ENCODE measurements around the gene DYNC1I1.

DYNC1I1 gene

DNA sequence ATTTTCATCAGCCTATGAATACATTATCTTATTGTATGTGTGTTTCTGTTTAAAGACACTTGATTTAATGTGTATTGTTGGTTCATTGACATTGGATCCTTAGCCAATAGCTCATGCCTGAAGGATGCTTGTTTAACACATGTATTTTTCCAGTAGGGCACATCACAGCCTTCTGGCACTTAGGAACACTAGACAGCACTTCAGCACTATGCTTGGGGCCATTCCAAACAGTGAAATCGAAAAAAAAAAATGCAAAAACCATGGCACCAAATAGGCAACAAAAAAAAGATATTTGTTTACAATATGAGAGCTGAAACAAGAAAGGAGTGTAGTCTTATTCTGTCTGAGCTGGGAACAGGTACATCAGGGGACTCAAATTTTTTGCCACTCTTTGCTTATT is 286.7 kb downstream of the DYNC1I1 start:
- TF ChIP-seq, protein P1, sequence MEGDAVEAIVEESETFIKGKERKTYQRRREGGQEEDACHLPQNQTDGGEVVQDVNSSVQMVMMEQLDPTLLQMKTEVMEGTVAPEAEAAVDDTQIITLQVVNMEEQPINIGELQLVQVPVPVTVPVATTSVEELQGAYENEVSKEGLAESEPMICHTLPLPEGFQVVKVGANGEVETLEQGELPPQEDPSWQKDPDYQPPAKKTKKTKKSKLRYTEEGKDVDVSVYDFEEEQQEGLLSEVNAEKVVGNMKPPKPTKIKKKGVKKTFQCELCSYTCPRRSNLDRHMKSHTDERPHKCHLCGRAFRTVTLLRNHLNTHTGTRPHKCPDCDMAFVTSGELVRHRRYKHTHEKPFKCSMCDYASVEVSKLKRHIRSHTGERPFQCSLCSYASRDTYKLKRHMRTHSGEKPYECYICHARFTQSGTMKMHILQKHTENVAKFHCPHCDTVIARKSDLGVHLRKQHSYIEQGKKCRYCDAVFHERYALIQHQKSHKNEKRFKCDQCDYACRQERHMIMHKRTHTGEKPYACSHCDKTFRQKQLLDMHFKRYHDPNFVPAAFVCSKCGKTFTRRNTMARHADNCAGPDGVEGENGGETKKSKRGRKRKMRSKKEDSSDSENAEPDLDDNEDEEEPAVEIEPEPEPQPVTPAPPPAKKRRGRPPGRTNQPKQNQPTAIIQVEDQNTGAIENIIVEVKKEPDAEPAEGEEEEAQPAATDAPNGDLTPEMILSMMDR (IDR thresholded peaks at IDR 0.05; ENCODE audit: low read depth, low read length, missing control alignments), result no peak
- Histone ChIP-seq H3K27me3 (replicated peaks) (peaks cover 3% of the 10 kb centered on the region), H3K27ac (no peak overlapping the region), H3K4me3 (ENCODE audit: low read depth, low read length) (no peak overlapping the region), H3K36me3 (replicated peaks) (no peaks in the 10 kb centered on the region)
- no peak for DNase-seq
- in situ Hi-C loops (cut with HindIII; ENCODE audit: low pct_ligation_motif_present, low sequenced_read_pairs), result no loop called here

DNA sequence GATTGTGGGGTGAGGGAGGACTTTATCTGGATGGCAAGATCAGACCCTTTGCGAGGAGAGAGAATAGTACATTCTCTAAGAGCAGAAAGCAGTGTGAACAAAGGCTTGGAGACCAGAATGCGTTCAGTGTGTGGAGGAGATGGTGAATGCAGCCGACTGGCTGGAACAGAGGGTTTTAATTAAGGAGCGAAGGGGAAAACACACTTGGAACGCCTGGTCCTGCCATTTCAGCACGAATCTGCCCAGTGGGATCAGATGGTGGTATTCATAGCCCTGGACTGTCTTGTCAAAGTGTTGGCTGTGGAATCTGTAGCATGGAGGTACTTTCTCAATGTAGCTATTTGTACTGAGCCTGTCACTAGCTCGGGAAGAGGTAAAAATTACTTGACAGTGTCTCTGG is 288.7 kb downstream of the DYNC1I1 start:
- no peak for DNase-seq
- Histone ChIP-seq H3K27ac (no peak overlapping the region), H3K4me3 (ENCODE audit: low read depth, low read length) (no peak overlapping the region), H3K27me3 (replicated peaks) (peaks cover 3% of the 10 kb centered on the region), H3K36me3 (replicated peaks) (no peaks in the 10 kb centered on the region)
- TF ChIP-seq, protein P1 (IDR thresholded peaks at IDR 0.05; ENCODE audit: low read depth, low read length, missing control alignments), result no peak
- in situ Hi-C loops (cut with HindIII; ENCODE audit: low pct_ligation_motif_present, low sequenced_read_pairs), result no loop called here

DNA sequence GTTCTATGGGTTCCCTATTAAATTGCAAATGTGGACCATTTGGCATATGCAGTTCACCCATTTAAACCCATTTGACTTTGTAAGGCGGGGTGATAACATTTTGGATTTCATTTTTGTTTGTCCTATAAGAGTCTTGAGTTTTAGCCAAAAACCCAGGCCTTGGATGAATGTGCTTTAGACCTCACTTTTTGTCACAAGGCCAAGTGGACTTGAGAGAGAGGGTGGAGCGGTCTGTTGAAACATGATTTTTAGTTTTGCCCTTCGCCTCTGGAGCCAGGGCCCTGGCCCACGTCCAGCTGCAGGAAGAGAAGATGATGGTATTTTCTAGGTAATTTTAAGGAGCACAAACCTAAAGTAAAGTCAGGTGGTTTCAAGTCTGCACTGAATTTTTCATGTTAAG is 289.5 kb downstream of the DYNC1I1 start:
- Histone ChIP-seq H3K27ac (no peak overlapping the region), H3K36me3 (replicated peaks) (no peaks in the 10 kb centered on the region), H3K27me3 (replicated peaks) (peaks cover 3% of the 10 kb centered on the region), H3K4me3 (ENCODE audit: low read depth, low read length) (no peak overlapping the region)
- TF ChIP-seq, protein P1 (IDR thresholded peaks at IDR 0.05; ENCODE audit: low read depth, low read length, missing control alignments), result no peak
- DNase-seq, result no peak
- in situ Hi-C loops (cut with HindIII; ENCODE audit: low pct_ligation_motif_present, low sequenced_read_pairs), result no loop called here

DNA sequence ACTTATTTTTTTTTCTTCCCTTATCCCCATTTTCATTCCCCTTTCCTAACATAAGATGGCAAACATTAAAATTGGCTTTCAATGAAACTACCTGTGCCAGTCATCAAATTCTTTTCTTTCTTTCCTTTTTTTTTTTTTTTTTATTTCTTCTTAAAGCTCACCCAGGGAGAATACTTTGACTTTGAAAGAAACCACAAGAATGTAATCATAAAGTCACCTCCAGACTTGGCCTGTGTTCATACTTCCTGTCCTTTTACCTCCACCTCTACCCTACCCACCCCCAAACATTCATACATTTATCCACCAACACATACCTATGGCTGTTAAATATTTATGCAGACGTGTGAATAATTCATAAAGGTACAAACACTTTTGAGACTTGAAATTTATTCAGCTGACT is 295.0 kb downstream of the DYNC1I1 start:
- DNase-seq, result no peak
- H3K36me3 ChIP-seq (replicated peaks), result no peaks in the 10 kb centered on the region
- no peaks in the 10 kb centered on the region for H3K27me3 ChIP-seq (replicated peaks)
- H3K27ac ChIP-seq, result no peak overlapping the region
- in situ Hi-C loops (cut with HindIII; ENCODE audit: low pct_ligation_motif_present, low sequenced_read_pairs), result no loop called here
- no peak overlapping the region for H3K4me3 ChIP-seq (ENCODE audit: low read depth, low read length)
- TF ChIP-seq, protein P1 (IDR thresholded peaks at IDR 0.05; ENCODE audit: low read depth, low read length, missing control alignments), result no peak

DNA sequence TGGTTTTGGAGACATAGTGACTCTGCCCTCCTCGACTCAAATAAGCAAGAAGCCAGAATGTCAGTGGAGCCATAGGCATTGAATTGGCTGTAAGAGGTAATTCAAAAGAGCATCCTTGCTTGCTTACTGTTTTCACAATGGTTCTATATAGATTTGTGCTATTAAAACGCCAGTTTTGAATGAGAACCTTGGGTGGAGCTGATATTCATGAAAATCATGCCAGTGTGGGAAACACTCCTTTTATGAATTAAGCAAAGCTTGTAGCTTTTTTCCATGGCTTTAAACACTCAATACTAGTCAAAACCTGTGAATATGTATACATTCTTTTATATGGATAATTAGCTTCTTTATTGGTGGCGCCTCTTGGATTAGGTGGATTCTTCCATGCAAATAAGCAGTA is 297.0 kb downstream of the DYNC1I1 start:
- no peak for DNase-seq
- TF ChIP-seq, protein P1 (IDR thresholded peaks at IDR 0.05; ENCODE audit: low read depth, low read length, missing control alignments), result no peak
- in situ Hi-C loops (cut with HindIII; ENCODE audit: low pct_ligation_motif_present, low sequenced_read_pairs), result no loop called here
- Histone ChIP-seq H3K27me3 (replicated peaks) (no peaks in the 10 kb centered on the region), H3K36me3 (replicated peaks) (no peaks in the 10 kb centered on the region), H3K4me3 (ENCODE audit: low read depth, low read length) (no peak overlapping the region), H3K27ac (no peak overlapping the region)

DNA sequence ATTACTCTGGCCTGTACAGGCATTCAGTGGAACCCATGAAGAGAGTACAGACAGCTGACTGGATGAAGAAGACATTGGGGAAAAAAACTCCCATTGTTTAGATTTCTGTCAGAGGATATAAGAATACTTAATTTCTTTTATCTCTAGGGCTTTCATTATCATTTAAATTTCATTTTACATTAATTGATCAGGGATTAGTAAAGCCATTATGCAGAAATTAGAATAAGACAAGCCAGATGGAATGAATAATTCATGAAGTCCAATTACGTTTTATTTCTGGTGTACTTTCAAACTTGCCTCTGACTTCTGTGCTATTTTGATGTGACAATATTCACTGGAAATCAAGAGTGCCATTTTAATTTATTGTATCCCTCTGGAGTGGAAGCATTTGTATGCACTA is 302.5 kb downstream of the DYNC1I1 start:
- Histone ChIP-seq H3K27ac (no peak overlapping the region), H3K36me3 (replicated peaks) (no peaks in the 10 kb centered on the region), H3K4me3 (ENCODE audit: low read depth, low read length) (no peak overlapping the region), H3K27me3 (replicated peaks) (no peaks in the 10 kb centered on the region)
- TF ChIP-seq, protein P1 (IDR thresholded peaks at IDR 0.05; ENCODE audit: low read depth, low read length, missing control alignments), result no peak
- in situ Hi-C loops (cut with HindIII; ENCODE audit: low pct_ligation_motif_present, low sequenced_read_pairs), result no loop called here
- DNase-seq, result no peak
